Chondrocyte (in vitro differentiated cells): ENCODE measurements around the gene THOC2. TPM values are rescaled to one million over a fixed set of nuclear protein-coding genes. Genes with fewer than 3 reads are reported as not detected.
A peak's percentile ranks its signal among the peaks of the same experiment; 100 is the strongest.
"Not testable (repeated sequence)": the region's sequence is repeated elsewhere in the genome, so short reads cannot be mapped to it uniquely, and the experiment has no call there.

Experiments used
- DNase-seq: peaks from one replicate; pipeline ENCODE4 v3.0.0; 2021; ENCODE audit warnings: mixed read lengths, low spot score
- H3K27ac Mint-ChIP-seq: one replicate; pipeline ENCODE4 v1.8.0; 2021; ENCODE audit warnings: mild to moderate bottlenecking, moderate library complexity, mixed read lengths; ENCODE audit not compliant: unreplicated experiment
- H3K27me3 Mint-ChIP-seq: 2 replicates; pipeline ENCODE4 v1.8.0; 2021; ENCODE audit warnings: low read depth, mixed read lengths
- H3K36me3 Mint-ChIP-seq: 2 replicates; pipeline ENCODE4 v1.8.0; 2021; ENCODE audit warnings: low read depth, mixed read lengths
- H3K4me1 Mint-ChIP-seq: 2 replicates; pipeline ENCODE4 v1.8.0; 2021; ENCODE audit warnings: low read depth, mild to moderate bottlenecking, mixed read lengths
- H3K4me3 Mint-ChIP-seq: one replicate; pipeline ENCODE4 v1.8.0; 2021; ENCODE audit warnings: mild to moderate bottlenecking, moderate library complexity, mixed read lengths; ENCODE audit not compliant: unreplicated experiment
- H3K9me3 Mint-ChIP-seq: 2 replicates; pipeline ENCODE4 v1.8.0; 2021; ENCODE audit warnings: low read depth, mixed read lengths
- long read RNA-seq: library from polyadenylated mRNA; stranded (forward); transcript quantifications from one replicate; pipeline ENCODE4 v2.0.0, GENCODE V29; 2021
- total RNA-seq: library from RNA; stranded (reverse); gene quantifications from 3 replicates; pipeline ENCODE4 v1.2.1, GENCODE V29; 2021
- TF ChIP-seq, protein P1 (sequence below): fragments of 200-600 bp; sonication (generic); IDR thresholded peaks from 2 replicates; pipeline ENCODE4 v1.5.0; 2021; ENCODE audit warnings: antibody characterized with exemption, mild to moderate bottlenecking, moderate library complexity

The THOC2 gene, protein sequence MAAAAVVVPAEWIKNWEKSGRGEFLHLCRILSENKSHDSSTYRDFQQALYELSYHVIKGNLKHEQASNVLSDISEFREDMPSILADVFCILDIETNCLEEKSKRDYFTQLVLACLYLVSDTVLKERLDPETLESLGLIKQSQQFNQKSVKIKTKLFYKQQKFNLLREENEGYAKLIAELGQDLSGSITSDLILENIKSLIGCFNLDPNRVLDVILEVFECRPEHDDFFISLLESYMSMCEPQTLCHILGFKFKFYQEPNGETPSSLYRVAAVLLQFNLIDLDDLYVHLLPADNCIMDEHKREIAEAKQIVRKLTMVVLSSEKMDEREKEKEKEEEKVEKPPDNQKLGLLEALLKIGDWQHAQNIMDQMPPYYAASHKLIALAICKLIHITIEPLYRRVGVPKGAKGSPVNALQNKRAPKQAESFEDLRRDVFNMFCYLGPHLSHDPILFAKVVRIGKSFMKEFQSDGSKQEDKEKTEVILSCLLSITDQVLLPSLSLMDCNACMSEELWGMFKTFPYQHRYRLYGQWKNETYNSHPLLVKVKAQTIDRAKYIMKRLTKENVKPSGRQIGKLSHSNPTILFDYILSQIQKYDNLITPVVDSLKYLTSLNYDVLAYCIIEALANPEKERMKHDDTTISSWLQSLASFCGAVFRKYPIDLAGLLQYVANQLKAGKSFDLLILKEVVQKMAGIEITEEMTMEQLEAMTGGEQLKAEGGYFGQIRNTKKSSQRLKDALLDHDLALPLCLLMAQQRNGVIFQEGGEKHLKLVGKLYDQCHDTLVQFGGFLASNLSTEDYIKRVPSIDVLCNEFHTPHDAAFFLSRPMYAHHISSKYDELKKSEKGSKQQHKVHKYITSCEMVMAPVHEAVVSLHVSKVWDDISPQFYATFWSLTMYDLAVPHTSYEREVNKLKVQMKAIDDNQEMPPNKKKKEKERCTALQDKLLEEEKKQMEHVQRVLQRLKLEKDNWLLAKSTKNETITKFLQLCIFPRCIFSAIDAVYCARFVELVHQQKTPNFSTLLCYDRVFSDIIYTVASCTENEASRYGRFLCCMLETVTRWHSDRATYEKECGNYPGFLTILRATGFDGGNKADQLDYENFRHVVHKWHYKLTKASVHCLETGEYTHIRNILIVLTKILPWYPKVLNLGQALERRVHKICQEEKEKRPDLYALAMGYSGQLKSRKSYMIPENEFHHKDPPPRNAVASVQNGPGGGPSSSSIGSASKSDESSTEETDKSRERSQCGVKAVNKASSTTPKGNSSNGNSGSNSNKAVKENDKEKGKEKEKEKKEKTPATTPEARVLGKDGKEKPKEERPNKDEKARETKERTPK (N-terminal part only)
- total RNA-seq, result 50.1 to 77.6 TPM (median 53.4 TPM) in 3 replicates
- long read RNA-seq, partial matches to known transcripts, result 18 of 25 reads
- long read RNA-seq, other reads (novel, unspliced or antisense), result 7 of 25 reads

DNA sequence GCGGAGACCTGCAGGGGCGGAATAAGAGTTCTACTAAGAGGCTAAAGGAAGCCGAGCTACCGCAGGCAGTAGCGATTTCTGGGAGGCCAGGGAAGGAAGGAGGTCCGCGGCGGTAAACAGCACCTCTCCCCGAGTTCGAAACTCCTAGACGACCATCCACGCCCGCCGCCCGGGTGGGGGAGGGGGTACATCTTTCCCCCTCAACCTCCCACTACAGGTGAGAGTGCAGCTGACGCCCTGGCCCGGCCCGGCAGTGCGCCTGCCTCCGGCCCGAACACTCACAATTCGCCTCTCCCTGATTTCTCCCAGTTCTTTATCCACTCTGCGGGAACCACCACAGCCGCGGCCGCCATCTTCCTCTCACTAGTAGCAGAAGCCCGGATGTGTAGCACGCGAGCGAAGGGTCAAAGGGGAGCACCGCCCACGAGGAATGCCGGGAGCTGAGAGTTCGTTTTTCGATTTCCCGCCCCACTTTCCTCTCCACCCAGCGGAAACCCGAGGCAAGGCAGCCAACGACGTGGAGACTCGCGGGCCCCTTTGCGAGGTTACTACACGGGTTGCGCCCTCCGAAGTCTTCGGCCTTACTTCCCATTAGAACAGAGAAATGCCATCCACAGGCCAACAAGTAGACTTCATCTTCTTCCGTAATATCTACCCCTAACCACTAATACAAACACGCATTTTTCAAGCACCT lies at the start of gene THOC2:
Gene THOC2, minus strand, starts transcription at position 383 of the 694 bp plus-strand sequence. Its CDS starts 30 bp downstream, at position 353.
- H3K9me3 Mint-ChIP-seq, result no peaks in the 10 kb centered on the region
- peak within 1 kb of the TSS; percentile 90 for H3K4me3 Mint-ChIP-seq
- peaks cover 20% of the 10 kb centered on the region for H3K4me1 Mint-ChIP-seq
- H3K36me3 Mint-ChIP-seq, result no peaks in the 10 kb centered on the region
- peak within 1 kb of the TSS; percentile 93 for H3K27ac Mint-ChIP-seq
- peak; percentile 93 for DNase-seq
- TF ChIP-seq, protein P1, sequence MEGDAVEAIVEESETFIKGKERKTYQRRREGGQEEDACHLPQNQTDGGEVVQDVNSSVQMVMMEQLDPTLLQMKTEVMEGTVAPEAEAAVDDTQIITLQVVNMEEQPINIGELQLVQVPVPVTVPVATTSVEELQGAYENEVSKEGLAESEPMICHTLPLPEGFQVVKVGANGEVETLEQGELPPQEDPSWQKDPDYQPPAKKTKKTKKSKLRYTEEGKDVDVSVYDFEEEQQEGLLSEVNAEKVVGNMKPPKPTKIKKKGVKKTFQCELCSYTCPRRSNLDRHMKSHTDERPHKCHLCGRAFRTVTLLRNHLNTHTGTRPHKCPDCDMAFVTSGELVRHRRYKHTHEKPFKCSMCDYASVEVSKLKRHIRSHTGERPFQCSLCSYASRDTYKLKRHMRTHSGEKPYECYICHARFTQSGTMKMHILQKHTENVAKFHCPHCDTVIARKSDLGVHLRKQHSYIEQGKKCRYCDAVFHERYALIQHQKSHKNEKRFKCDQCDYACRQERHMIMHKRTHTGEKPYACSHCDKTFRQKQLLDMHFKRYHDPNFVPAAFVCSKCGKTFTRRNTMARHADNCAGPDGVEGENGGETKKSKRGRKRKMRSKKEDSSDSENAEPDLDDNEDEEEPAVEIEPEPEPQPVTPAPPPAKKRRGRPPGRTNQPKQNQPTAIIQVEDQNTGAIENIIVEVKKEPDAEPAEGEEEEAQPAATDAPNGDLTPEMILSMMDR, result peak; percentile 58
- H3K27me3 Mint-ChIP-seq, result no peaks in the 10 kb centered on the region

DNA sequence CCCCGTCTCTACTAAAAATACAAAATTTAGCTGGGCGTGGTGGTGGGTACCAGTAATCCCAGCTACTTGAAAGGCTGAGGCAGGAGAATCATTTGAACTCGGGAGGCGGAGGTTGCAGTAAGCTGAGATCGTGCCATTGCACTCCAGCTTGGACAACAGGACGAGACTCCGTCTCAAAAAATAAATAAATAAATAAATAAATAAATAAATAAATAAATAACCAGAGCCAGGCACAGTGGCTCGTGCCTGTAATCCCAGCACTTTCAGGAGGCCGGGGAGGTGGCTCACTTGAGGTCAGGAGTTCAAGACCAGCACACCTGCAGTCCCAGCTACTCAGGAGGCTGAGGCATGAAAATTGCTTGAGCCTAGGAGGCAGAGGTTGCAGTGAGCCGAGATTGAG lies 48.9 kb upstream of the THOC2 start:
- not testable (repeated sequence) for H3K36me3 Mint-ChIP-seq, H3K9me3 Mint-ChIP-seq, H3K4me1 Mint-ChIP-seq, H3K27ac Mint-ChIP-seq, DNase-seq, H3K4me3 Mint-ChIP-seq, H3K27me3 Mint-ChIP-seq

DNA sequence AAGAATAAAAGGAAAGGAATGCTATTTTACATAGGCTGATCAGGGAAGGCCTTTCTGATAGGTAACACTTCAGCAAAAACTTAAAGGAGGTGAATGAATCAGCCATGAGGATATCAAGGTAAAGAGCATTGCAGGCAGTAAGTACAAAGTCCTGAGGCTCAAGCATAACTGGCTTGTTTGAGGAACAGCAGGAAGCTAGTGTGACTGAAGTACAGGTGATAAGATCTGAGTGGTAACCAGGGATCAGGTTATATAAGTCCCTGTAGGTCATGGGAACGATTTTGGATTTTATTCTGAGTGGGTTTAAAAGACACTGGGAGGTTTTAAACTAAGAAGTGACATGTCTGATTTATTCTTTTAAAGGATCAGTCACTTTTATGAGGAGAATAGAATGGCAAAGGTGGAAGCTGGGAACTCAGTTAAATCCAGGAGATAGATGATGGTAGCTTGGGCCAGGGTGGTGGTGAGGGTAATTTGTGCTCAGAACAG lies 47.1 kb upstream of the THOC2 start:
- Mint-ChIP-seq H3K27ac (no peak overlapping the region), H3K36me3 (no peaks in the 10 kb centered on the region), H3K4me3 (no peak overlapping the region), H3K9me3 (no peaks in the 10 kb centered on the region), H3K27me3 (no peaks in the 10 kb centered on the region), H3K4me1 (no peaks in the 10 kb centered on the region)
- TF ChIP-seq, protein P1, result no peak
- no peak for DNase-seq

DNA sequence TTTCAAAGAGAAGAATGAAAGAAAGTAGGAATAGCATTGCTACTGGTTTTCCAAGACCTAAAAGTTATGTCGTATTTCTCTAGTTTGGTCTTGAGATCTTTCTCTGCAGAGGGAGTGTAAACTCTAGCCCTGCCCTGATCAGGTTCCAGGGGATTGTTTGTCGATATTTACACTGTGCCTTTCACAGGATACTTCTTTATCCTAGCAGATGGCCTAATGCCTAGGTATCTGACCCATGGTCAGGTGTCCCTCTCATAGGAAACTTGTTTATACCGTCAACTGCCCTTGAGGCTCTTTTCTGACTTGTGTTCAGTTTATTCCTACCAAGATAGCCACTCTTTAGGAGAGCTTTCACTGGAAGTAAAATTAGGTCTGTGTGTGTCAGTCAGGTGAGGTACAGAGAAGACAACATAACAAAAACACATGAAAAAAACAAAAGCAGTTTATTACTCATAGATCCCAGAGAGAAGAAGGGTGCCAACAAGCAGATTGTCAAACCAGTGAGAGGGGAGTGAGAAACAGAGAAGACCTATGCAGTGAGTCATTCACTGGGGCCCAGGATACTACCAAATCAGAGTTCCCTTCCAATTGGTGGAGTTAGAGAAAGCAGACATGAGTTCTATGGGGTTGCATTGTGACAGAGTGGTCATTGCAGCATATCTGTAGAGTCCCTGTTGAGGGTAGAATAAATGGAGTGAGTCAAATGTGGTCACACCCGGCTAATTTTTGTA lies 40.6 kb upstream of the THOC2 start:
- Mint-ChIP-seq H3K27me3 (no peaks in the 10 kb centered on the region), H3K4me3 (no peak overlapping the region), H3K9me3 (peaks cover 6% of the 10 kb centered on the region), H3K36me3 (no peaks in the 10 kb centered on the region), H3K27ac (no peak overlapping the region), H3K4me1 (no peaks in the 10 kb centered on the region)
- DNase-seq, result no peak
- TF ChIP-seq, protein P1, result no peak
